Smooth muscle cell of the coronary artery (primary cell): ENCODE data around the gene SDHAF1. TPM values are rescaled to one million over a fixed set of nuclear protein-coding genes. Genes with fewer than 3 reads are reported as not detected.

ENCODE experiments used
- total RNA-seq: library from RNA; depleted of rRNA; stranded (reverse); fragments of >200 nt; gene quantifications from 2 replicates; pipeline ENCODE4 v1.2.3, GENCODE V29; 2014; ENCODE audit warnings: low replicate concordance

Gene SDHAF1
- 6.8 and 13.5 TPM in 2 replicates for total RNA-seq

GRCh38 chr19:35995048-35995993, at the start of gene SDHAF1:
SDHAF1 (plus strand) TSS chr19:35995188; CDS start chr19:35995275, 87 bp downstream.

DNA sequence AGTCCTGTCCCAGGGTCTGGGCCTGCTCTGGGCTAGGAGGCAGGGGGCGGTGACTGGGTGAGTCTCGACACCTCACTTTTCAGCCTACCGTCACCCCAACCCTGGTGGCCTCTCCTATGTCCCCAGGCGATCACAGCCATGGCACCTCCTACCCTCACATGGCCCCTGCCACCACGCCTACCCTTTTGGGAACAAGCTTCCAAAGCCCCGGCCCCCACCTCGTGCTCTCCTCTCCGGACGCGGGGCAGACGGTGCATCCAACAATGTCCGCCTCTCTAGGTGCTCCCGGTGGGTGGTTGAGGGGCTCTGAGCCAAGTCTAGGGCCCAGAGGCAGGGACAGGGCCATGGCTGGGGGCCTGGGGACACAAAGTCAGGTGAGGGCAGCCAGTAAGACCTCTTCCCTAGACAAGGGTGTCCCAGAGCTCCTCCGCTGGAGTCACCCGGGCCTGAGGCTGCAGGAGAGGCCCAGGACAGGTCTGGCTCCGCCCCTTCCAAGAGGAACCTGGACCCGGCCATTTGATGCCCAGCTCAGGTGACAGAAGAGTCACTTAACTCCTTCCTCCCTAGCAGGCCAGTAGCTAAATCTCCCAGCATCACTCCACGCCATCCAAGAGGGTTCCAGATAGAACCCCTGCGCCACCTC, 13.5 kb downstream of the SDHAF1 start, which contains the start of gene SYNE4:
Gene SYNE4 (minus strand): TSS at position 478 of the 643 bp plus-strand sequence. CDS start 132 bp downstream, at position 346.

GRCh38 chr19:36014012-36014924, 19.3 kb downstream of the SDHAF1 start, which contains the start of gene ALKBH6:
ALKBH6 (minus strand) TSS chr19:36014213; CDS start chr19:36013397, 816 bp downstream.

GRCh38 chr19:36032251-36033104, 37.5 kb downstream of the SDHAF1 start, which contains the start of gene CLIP3:
CLIP3 (minus strand) TSS chr19:36032873; CDS start chr19:36032357, 516 bp downstream.

Other genes with a start within 250 kb of the SDHAF1 start
- 4.9 and 6.1 TPM in 2 replicates for gene U2AF1L4, start 249.8 kb upstream of the SDHAF1 start, total RNA-seq
- 2.9 and 17.7 TPM in 2 replicates for gene PSENEN, start 249.5 kb upstream of the SDHAF1 start, total RNA-seq
- 4.4 and 13.0 TPM in 2 replicates for gene LIN37, start 246.6 kb upstream of the SDHAF1 start, total RNA-seq
- 12.2 and 44.7 TPM in 2 replicates for gene HSPB6, start 238.2 kb upstream of the SDHAF1 start, total RNA-seq
- gene PROSER3, start 237.0 kb upstream of the SDHAF1 start, total RNA-seq = 0.47 and 3.0 TPM in 2 replicates
- 1.7 and 2.2 TPM in 2 replicates for gene ARHGAP33, start 219.6 kb upstream of the SDHAF1 start, total RNA-seq
- not detected in 2 replicates for gene PRODH2, start 182.3 kb upstream of the SDHAF1 start, total RNA-seq
- gene NPHS1, start 142.7 kb upstream of the SDHAF1 start, total RNA-seq = not detected in 2 replicates
- not detected in 2 replicates for gene KIRREL2, start 138.3 kb upstream of the SDHAF1 start, total RNA-seq
- gene APLP1, start 126.6 kb upstream of the SDHAF1 start, total RNA-seq = 2.1 and 18.6 TPM in 2 replicates
- gene NFKBID, start 94.6 kb upstream of the SDHAF1 start, total RNA-seq = 2.2 and 7.1 TPM in 2 replicates
- 0.60 and 4.6 TPM in 2 replicates for gene HCST, start 92.7 kb upstream of the SDHAF1 start, total RNA-seq
- gene TYROBP, start 86.9 kb upstream of the SDHAF1 start, total RNA-seq = not detected in 2 replicates
- 1.1 and 1.5 TPM in 2 replicates for gene LRFN3, start 58.8 kb upstream of the SDHAF1 start, total RNA-seq
- 0.08 TPM in 1 of 2 replicates, not detected in the other for gene SYNE4, start 13.6 kb downstream of the SDHAF1 start, total RNA-seq
- gene ALKBH6, start 19.0 kb downstream of the SDHAF1 start, total RNA-seq = 5.4 and 15.6 TPM in 2 replicates
- gene CLIP3, start 37.7 kb downstream of the SDHAF1 start, total RNA-seq = 3.7 and 12.8 TPM in 2 replicates
- 1.1 and 2.8 TPM in 2 replicates for gene THAP8, start 59.1 kb downstream of the SDHAF1 start, total RNA-seq
- gene WDR62, start 59.7 kb downstream of the SDHAF1 start, total RNA-seq = 0.12 and 1.1 TPM in 2 replicates
- not detected in 2 replicates for gene OVOL3, start 116.0 kb downstream of the SDHAF1 start, total RNA-seq
- gene POLR2I, start 119.7 kb downstream of the SDHAF1 start, total RNA-seq = 131 and 194 TPM in 2 replicates
- 315 and 328 TPM in 2 replicates for gene TBCB, start 120.3 kb downstream of the SDHAF1 start, total RNA-seq
- gene CAPNS1, start 144.9 kb downstream of the SDHAF1 start, total RNA-seq = 535 and 598 TPM in 2 replicates
- 50.9 and 81.3 TPM in 2 replicates for gene COX7A1, start 157.3 kb downstream of the SDHAF1 start, total RNA-seq
- gene ZNF565, start 219.5 kb downstream of the SDHAF1 start, total RNA-seq = 5.0 and 10.2 TPM in 2 replicates
- gene ZNF146, start 219.9 kb downstream of the SDHAF1 start, total RNA-seq = 78.7 and 94.9 TPM in 2 replicates